NCI-H146 (cell line): Measurements from ENCODE around the gene EN1.

ENCODE experiments used
- DNase-seq: peaks from one replicate; lab custom pipeline; 2025; lab: John Stamatoyannopoulos, UW

Gene EN1

GRCh38 chr2:118846953-118847761 lies at the start of gene EN1:
Gene EN1 (minus strand): TSS chr2:118847648. CDS start chr2:118847167, 481 bp downstream.
- no peak for DNase-seq

GRCh38 chr2:118893100-118893499 lies 45.7 kb upstream of the EN1 start:
- no peak for DNase-seq

DNA sequence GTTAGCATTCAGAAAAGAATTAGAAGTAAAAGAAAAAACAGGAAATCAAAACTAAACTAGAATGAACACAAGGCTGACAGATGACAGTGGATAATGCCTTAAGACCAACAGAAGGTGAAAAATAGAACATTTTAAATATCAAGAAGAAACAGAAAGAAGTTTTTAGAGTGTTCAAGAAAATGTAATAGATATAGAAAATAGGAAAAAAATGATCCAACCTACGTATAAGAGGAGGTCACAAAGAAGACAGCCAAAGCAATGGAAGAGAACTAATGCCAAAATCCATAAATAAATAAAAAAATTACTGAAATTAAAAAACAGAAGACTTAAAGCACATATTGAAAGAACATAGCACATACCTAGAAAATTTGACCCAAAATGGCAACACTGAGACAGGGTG lies 42.5 kb upstream of the EN1 start:
- no peak for DNase-seq

GRCh38 chr2:118883792-118884191 lies 36.3 kb upstream of the EN1 start:
- no peak for DNase-seq

DNA sequence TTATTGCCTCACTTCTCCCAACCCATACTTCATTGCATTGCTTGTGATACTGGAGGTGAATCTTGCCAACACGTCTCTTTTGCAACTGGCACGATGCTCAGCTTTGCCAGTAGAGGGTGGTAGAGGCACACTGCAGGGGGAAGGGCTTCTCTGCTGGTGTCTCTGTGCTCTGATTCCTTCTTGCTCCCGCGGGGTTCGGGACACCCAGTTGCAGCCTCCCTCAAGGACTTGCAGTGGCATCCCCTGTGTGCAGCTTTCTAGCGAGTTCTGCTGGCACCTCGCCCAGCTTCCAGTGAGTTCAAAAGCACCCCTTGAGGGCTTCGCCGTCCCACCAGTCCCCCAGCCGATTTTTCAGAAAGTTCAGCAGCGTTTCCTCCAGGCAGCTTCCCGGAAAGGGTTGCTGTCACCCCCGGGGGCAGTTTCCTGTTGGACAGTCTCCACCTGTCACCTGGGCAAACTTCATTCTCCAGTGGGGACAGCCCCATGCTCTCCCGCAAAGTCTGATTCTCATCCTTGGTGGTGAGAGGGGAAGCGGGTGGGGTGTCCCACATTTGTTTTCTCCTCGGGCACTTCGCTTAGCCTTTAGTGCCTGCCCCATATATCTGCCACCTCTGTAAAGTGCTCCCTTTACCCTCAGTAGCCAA lies 35.4 kb upstream of the EN1 start:
- DNase-seq = peak; percentile 25

GRCh38 chr2:118881490-118882129 lies 34.2 kb upstream of the EN1 start:
- DNase-seq = peak; percentile 64

GRCh38 chr2:118880501-118880900 lies 33.1 kb upstream of the EN1 start:
- DNase-seq = no peak

GRCh38 chr2:118878531-118879149 lies 31.2 kb upstream of the EN1 start:
- DNase-seq = no peak

- no peak for DNase-seq
These were observed 27.9 kb upstream of the EN1 start for GRCh38 chr2:118875318-118875717.

DNA sequence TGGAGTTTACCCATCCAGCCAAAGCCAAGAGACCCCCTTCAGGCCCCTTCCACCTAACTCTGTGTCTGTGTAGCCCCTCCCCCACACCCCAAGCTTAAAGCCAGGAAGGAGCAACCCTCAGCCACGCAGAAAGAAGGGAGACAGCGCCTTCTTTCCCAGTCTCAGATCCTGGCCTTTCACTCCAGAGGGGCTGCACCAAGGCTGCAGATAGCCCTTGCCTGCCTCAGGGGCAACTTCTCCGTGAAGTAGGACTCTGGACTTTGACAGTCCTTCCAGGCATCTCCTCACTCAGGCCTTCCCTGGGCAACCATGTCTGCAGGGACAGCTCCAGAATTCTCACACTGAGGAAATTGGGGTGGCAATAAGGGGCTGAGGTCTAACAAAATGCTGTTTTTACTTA lies 26.9 kb upstream of the EN1 start:
- no peak for DNase-seq

GRCh38 chr2:118865106-118865505 lies 17.7 kb upstream of the EN1 start:
- DNase-seq = no peak

DNA sequence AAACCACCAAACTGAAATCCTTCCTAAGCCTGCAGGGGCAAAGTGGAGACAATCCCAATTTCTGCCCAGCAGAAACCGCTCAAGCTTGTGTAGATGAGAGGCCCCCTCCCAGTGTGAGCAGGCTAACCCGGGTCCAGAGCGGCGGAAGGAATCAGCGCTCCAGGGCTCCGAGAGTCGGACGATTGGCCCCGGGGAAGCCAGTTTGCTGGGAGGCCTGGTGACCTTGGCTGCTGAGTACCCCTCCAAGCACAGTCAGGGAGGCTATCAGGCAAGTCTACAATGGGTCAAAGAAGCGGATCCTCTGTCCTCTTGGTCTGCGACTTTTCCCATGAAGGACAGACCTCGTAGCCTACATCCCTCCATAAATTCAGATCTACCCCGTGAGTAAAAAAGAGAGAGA lies 16.8 kb upstream of the EN1 start:
- no peak for DNase-seq

GRCh38 chr2:118861731-118862130 lies 14.3 kb upstream of the EN1 start:
- no peak for DNase-seq

GRCh38 chr2:118861242-118861641 lies 13.8 kb upstream of the EN1 start:
- DNase-seq = no peak

DNA sequence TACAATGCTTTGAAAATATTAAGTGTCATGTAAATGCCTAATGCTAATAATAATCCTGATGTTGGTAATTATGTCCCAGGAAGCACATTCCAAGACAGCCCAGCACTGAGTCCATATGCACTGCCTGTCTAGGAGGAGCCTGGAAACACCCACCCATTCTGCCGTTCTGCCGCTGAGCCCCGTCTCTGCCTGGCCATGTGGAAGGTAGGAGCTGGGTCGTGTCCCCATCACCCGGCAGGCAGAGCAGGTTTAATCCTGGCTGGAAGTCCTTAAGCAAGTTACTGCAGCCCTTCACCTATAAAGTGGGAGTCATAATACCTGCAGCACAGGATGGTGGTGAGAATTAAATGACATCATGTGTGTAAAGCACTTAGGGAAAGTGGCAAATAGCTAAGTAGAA lies 13.1 kb upstream of the EN1 start:
- DNase-seq = no peak

GRCh38 chr2:118859157-118859770 lies 11.8 kb upstream of the EN1 start:
- DNase-seq = no peak

GRCh38 chr2:118858485-118859156 lies 11.2 kb upstream of the EN1 start:
- no peak for DNase-seq

DNA sequence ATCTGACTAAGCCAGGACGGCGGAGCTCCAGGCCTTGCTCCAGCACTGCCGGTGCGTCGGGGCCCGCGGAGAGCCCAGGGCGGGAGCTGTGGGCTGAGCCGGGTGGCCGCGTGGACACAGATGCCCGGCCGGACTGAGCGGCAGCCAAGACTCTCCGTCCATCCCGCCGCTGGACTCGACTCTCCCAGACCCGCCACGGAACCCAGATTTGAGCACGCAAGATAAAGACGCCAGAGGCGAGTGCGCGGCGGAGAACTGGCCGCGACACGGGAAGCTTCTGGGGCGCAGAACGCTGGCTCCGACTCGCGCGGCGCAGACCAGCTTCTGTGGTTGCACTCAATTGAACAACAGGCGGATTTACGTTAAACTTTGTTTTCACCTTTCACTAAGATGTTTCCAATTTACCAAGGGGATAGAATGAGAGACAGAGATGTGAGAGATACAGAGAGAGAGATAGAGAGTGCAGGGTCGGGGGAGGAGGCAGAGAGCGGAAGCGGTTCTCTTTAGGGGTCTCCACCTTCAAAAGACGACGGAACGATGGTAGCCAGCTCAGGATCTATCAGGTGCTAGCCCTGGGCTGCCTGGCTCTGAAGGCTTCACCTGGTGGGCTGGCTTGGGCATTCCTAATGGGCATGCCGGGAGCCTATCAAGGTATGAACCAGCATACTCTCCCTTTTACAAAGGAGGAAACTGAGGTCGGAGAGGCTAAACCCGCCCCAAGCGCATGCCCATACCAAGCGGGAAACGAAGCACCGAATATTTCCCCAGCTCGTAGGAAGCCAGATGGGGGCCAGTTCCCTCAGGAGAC lies 10.4 kb upstream of the EN1 start:
- no peak for DNase-seq

GRCh38 chr2:118856978-118857676 lies 9.7 kb upstream of the EN1 start:
- no peak for DNase-seq

DNA sequence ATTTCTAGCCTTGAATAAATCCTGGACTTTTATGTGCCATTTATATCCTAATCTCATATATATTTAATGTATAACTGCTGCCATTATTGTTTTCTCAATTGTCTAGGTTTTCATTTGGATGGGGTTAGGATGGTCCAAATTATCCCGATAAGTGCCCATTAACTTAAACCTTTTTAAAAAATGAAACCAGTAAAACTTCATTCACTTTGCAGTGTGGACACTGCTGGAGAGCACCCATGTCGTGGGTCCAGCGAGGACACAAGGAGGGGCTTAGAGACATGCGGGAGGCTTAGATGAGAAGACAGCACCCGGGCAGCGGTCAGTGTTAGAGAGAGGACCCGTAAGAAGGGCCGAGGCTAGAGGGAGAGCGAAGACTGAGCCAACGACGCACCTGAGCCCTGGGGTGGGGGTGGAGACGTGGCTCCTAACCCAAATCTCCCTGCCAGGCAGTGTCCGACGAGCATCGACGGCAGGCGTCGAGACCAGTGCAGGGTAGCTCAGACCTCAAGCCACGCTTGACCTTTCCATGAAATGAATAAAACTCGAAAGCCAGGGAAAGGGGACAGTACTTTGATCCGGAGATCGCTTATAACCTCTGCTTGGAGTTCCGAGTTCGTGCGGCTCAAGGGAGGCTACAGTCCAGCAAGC lies 9.0 kb upstream of the EN1 start:
- no peak for DNase-seq
